ENCODE measurements around the gene MESP1. TPM values are rescaled to one million over a fixed set of nuclear protein-coding genes. Genes with fewer than 3 reads are reported as not detected.

The MESP1 gene
- polyA plus RNA-seq, 4 donors: 0.69 to 1.1 (median 0.97) TPM; not detected in 1

DNA sequence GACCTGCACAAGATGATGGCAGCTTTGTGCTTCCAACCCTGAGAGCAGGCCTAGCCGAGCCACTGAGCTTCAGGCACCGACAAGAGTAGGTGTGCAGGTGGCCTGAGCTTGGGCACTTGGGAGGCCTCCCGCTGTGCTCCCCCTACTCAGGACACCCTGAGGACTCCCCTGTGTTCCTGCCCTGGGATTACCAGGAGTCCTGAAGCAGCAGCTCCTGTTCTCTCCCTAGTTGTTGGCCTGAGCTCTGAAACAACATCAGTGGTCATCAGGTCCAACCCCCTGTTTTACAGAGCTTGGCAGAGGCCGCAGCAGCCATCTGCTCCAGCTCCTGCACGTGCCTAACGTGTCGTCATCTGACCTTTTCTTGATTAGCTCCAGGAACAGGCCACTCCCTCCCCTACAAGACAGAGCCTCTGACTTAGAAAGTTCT is 17.0 kb upstream of the MESP1 start:
- no peaks in the 10 kb centered on the region for H3K9me3 ChIP-seq (ENCODE audit: control insufficient read depth in 2 of 2, insufficient read depth in 1 of 2, low read depth in 1 of 2, low read length in 1 of 2)
- H3K27ac ChIP-seq (ENCODE audit: low read depth in 1 of 3, low read length in 2 of 3): no peak overlapping the region
- H3K36me3 ChIP-seq (ENCODE audit: control insufficient read depth in 3 of 3, insufficient read depth in 2 of 3, low read depth in 1 of 3, low read length in 3 of 3): no peaks in the 10 kb centered on the region
- peaks cover 0 to 17% (median 2%) of the 10 kb centered on the region in 3 donors for H3K4me1 ChIP-seq (ENCODE audit: control insufficient read depth in 3 of 3, insufficient read depth in 2 of 3, low read depth in 1 of 3, low read length in 2 of 3)
- H3K27me3 ChIP-seq (ENCODE audit: control insufficient read depth in 3 of 3, insufficient read depth in 3 of 3, low read length in 3 of 3): no peaks in the 10 kb centered on the region
- H3K4me3 ChIP-seq (ENCODE audit: low read depth in 1 of 3, low read length in 3 of 3): no peak overlapping the region
- peak in 1 of 2 donors; percentile 79 for DNase-seq
- no peak for FAIRE-seq
- 49 to 61% (median 52%) methylated on average over 7 of the region's 7 CpGs for WGBS, 3 donors

GRCh38 chr15:89767411-89767915 is 16.4 kb upstream of the MESP1 start:
- H3K27me3 ChIP-seq (ENCODE audit: control insufficient read depth in 3 of 3, insufficient read depth in 3 of 3, low read length in 3 of 3): no peaks in the 10 kb centered on the region
- no peak for DNase-seq
- no peak overlapping the region for H3K4me3 ChIP-seq (ENCODE audit: low read depth in 1 of 3, low read length in 3 of 3)
- 30 to 64% (median 37%) methylated on average over 7 to 8 of the region's 8 CpGs for WGBS, 3 donors
- FAIRE-seq: no peak
- H3K9me3 ChIP-seq (ENCODE audit: control insufficient read depth in 2 of 2, insufficient read depth in 1 of 2, low read depth in 1 of 2, low read length in 1 of 2): no peaks in the 10 kb centered on the region
- H3K27ac ChIP-seq (ENCODE audit: low read depth in 1 of 3, low read length in 2 of 3): no peak overlapping the region
- peaks cover 0 to 17% (median 2%) of the 10 kb centered on the region in 3 donors for H3K4me1 ChIP-seq (ENCODE audit: control insufficient read depth in 3 of 3, insufficient read depth in 2 of 3, low read depth in 1 of 3, low read length in 2 of 3)
- no peaks in the 10 kb centered on the region for H3K36me3 ChIP-seq (ENCODE audit: control insufficient read depth in 3 of 3, insufficient read depth in 2 of 3, low read depth in 1 of 3, low read length in 3 of 3)

- H3K27ac ChIP-seq (ENCODE audit: low read depth in 1 of 3, low read length in 2 of 3): no peak overlapping the region
- DNase-seq: no peak
- no peaks in the 10 kb centered on the region for H3K27me3 ChIP-seq (ENCODE audit: control insufficient read depth in 3 of 3, insufficient read depth in 3 of 3, low read length in 3 of 3)
- 86 to 87% (median 86%) methylated on average over 16 of the region's 16 CpGs for WGBS, 3 donors
- no peak overlapping the region for H3K4me3 ChIP-seq (ENCODE audit: low read depth in 1 of 3, low read length in 3 of 3)
- no peaks in the 10 kb centered on the region for H3K9me3 ChIP-seq (ENCODE audit: control insufficient read depth in 2 of 2, insufficient read depth in 1 of 2, low read depth in 1 of 2, low read length in 1 of 2)
- no peak for FAIRE-seq
- H3K4me1 ChIP-seq (ENCODE audit: control insufficient read depth in 3 of 3, insufficient read depth in 2 of 3, low read depth in 1 of 3, low read length in 2 of 3): peaks cover 0 to 22% (median 2%) of the 10 kb centered on the region in 3 donors
- H3K36me3 ChIP-seq (ENCODE audit: control insufficient read depth in 3 of 3, insufficient read depth in 2 of 3, low read depth in 1 of 3, low read length in 3 of 3): no peaks in the 10 kb centered on the region
Observed at GRCh38 chr15:89766357-89767311, 15.6 kb upstream of the MESP1 start.

DNA sequence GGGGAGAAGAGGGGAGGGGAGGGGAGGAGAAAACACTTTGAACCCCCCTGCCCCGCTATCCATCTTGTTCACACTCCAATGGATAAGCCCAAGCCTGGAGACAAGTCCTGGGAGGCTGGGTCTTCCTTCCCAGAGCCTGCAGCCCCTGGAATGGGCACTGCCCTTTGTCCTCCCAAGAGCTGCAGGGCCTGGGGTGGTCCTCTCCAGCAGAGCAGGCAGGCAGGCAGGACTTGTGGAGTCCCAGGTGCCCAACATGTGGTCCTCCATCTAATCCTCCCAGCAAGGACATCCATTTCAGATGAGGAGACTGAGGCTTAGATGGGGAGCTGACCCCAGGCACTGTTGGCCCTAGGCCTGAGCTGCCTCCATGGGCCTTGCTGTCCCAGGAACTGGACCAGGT is 14.6 kb upstream of the MESP1 start:
- Histone ChIP-seq H3K4me1 (ENCODE audit: control insufficient read depth in 3 of 3, insufficient read depth in 2 of 3, low read depth in 1 of 3, low read length in 2 of 3) (peaks cover 0 to 30% (median 4%) of the 10 kb centered on the region in 3 donors), H3K36me3 (ENCODE audit: control insufficient read depth in 3 of 3, insufficient read depth in 2 of 3, low read depth in 1 of 3, low read length in 3 of 3) (no peaks in the 10 kb centered on the region), H3K4me3 (ENCODE audit: low read depth in 1 of 3, low read length in 3 of 3) (no peak overlapping the region), H3K9me3 (ENCODE audit: control insufficient read depth in 2 of 2, insufficient read depth in 1 of 2, low read depth in 1 of 2, low read length in 1 of 2) (no peaks in the 10 kb centered on the region), H3K27me3 (ENCODE audit: control insufficient read depth in 3 of 3, insufficient read depth in 3 of 3, low read length in 3 of 3) (no peaks in the 10 kb centered on the region), H3K27ac (ENCODE audit: low read depth in 1 of 3, low read length in 2 of 3) (no peak overlapping the region)
- DNase-seq (no peak), FAIRE-seq (no peak)
- WGBS, 3 donors: 50 to 100% (median 83%) methylated on average over 1 of the region's 1 CpG

GRCh38 chr15:89761929-89762328 is 10.9 kb upstream of the MESP1 start:
- no peaks in the 10 kb centered on the region for H3K36me3 ChIP-seq (ENCODE audit: control insufficient read depth in 3 of 3, insufficient read depth in 2 of 3, low read depth in 1 of 3, low read length in 3 of 3)
- H3K27me3 ChIP-seq (ENCODE audit: control insufficient read depth in 3 of 3, insufficient read depth in 3 of 3, low read length in 3 of 3): no peaks in the 10 kb centered on the region
- H3K4me3 ChIP-seq (ENCODE audit: low read depth in 1 of 3, low read length in 3 of 3): no peak overlapping the region
- peaks cover 0 to 13% (median 2%) of the 10 kb centered on the region in 3 donors for H3K4me1 ChIP-seq (ENCODE audit: control insufficient read depth in 3 of 3, insufficient read depth in 2 of 3, low read depth in 1 of 3, low read length in 2 of 3)
- no peaks in the 10 kb centered on the region for H3K9me3 ChIP-seq (ENCODE audit: control insufficient read depth in 2 of 2, insufficient read depth in 1 of 2, low read depth in 1 of 2, low read length in 1 of 2)
- 34 to 75% (median 35%) methylated on average over 5 of the region's 5 CpGs for WGBS, 3 donors
- DNase-seq (peak; percentile 80 to 89), FAIRE-seq (no peak)
- peak overlapping the region; percentile 19 to 71 (median 47) for H3K27ac ChIP-seq (ENCODE audit: low read depth in 1 of 3, low read length in 2 of 3)

DNA sequence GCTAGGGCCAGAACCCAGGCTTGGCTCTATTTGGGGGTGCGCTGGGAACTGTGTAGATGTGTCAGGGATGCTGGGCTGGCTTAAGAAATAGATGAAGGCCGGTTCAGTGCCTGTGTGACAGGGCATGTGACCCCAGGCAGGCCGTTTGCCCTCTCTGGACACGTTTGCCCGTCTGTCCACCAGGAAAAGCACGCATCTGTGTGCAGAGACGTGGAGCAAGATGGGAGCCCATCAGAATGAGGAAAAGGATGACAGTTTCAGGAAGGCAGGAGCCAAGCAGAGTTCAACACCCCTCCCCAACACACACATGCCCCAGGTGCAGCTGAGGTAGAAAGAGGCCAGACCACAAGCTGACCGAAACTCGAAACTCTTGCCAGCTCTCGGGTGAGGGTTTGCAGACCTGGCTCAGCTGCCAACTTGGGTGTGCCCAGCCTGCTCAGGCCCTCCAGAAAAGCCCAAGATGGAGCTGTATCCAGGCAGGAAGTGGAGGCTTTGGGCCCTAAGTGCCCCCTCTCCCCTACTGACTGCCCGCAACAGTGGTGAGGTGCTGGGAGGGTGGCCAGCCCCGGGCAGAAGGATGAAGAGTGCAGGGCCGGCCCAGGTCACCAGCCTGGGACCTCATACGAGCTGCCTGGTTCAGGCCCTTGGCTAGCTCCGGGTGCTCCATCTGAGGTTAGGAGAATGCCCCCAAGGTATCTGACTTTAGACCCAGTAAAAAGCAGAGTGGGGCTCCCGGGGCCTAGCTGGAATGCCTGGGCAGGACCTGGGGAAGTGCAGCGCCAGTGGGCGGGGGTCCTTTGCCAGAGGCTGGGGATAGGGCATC is 10.2 kb upstream of the MESP1 start:
- peaks cover 0 to 13% (median 2%) of the 10 kb centered on the region in 3 donors for H3K4me1 ChIP-seq (ENCODE audit: control insufficient read depth in 3 of 3, insufficient read depth in 2 of 3, low read depth in 1 of 3, low read length in 2 of 3)
- no peaks in the 10 kb centered on the region for H3K36me3 ChIP-seq (ENCODE audit: control insufficient read depth in 3 of 3, insufficient read depth in 2 of 3, low read depth in 1 of 3, low read length in 3 of 3)
- DNase-seq (no peak), FAIRE-seq (no peak)
- H3K4me3 ChIP-seq (ENCODE audit: low read depth in 1 of 3, low read length in 3 of 3): no peak overlapping the region
- 51 to 66% (median 59%) methylated on average over 18 of the region's 18 CpGs for WGBS, 3 donors
- H3K27me3 ChIP-seq (ENCODE audit: control insufficient read depth in 3 of 3, insufficient read depth in 3 of 3, low read length in 3 of 3): no peaks in the 10 kb centered on the region
- H3K9me3 ChIP-seq (ENCODE audit: control insufficient read depth in 2 of 2, insufficient read depth in 1 of 2, low read depth in 1 of 2, low read length in 1 of 2): no peaks in the 10 kb centered on the region
- H3K27ac ChIP-seq (ENCODE audit: low read depth in 1 of 3, low read length in 2 of 3): peak overlapping the region; percentile 19 to 71 (median 47)

DNA sequence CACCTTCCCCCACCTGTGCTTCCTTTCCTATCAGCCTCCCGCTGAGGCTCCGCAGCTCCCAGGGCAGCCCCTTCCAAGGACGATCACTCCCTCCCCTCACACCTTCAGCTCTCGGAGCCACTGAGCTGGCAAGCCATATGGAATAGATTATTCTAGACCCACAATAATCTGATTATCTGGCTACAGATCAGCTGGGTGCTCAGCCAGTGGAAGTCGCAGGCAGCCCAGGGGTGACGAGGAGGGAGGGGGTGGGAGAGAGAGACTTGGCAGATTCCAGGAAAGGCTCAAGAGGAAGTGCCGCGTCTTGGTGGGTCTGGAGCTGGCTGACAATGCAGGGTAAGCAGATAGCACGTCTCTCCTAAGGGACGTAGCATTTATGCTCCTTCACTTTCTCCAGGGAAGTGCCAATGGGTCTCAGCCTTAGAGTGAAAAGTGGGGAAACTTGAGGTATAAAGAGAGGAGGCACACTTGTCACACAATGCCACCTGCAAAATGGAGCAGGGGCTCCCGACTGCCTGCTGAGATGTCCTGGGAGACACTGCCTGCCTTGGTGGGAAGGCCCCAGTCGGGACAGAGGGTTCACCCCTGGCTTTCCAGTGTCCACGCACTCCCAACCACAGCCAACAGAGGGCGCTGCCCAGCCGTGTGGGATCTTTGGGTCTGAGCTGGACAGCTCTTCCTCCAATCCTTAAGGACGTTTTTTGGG is 9.4 kb upstream of the MESP1 start:
- no peaks in the 10 kb centered on the region for H3K36me3 ChIP-seq (ENCODE audit: control insufficient read depth in 3 of 3, insufficient read depth in 2 of 3, low read depth in 1 of 3, low read length in 3 of 3)
- FAIRE-seq: no peak
- peaks cover 0 to 13% (median 2%) of the 10 kb centered on the region in 3 donors for H3K4me1 ChIP-seq (ENCODE audit: control insufficient read depth in 3 of 3, insufficient read depth in 2 of 3, low read depth in 1 of 3, low read length in 2 of 3)
- H3K27ac ChIP-seq (ENCODE audit: low read depth in 1 of 3, low read length in 2 of 3): peak overlapping the region in 1 of 3 donors; percentile 28
- no peak overlapping the region for H3K4me3 ChIP-seq (ENCODE audit: low read depth in 1 of 3, low read length in 3 of 3)
- no peaks in the 10 kb centered on the region for H3K9me3 ChIP-seq (ENCODE audit: control insufficient read depth in 2 of 2, insufficient read depth in 1 of 2, low read depth in 1 of 2, low read length in 1 of 2)
- H3K27me3 ChIP-seq (ENCODE audit: control insufficient read depth in 3 of 3, insufficient read depth in 3 of 3, low read length in 3 of 3): no peaks in the 10 kb centered on the region
- WGBS, 3 donors: 39 to 46% (median 45%) methylated on average over 16 of the region's 16 CpGs
- peak; percentile 83 to 86 for DNase-seq

GRCh38 chr15:89759835-89760234 is 8.8 kb upstream of the MESP1 start:
- WGBS, 3 donors: 89 to 96% (median 95%) methylated on average over 3 of the region's 3 CpGs
- H3K4me1 ChIP-seq (ENCODE audit: control insufficient read depth in 3 of 3, insufficient read depth in 2 of 3, low read depth in 1 of 3, low read length in 2 of 3): peaks cover 0 to 13% (median 2%) of the 10 kb centered on the region in 3 donors
- H3K27me3 ChIP-seq (ENCODE audit: control insufficient read depth in 3 of 3, insufficient read depth in 3 of 3, low read length in 3 of 3): no peaks in the 10 kb centered on the region
- no peaks in the 10 kb centered on the region for H3K9me3 ChIP-seq (ENCODE audit: control insufficient read depth in 2 of 2, insufficient read depth in 1 of 2, low read depth in 1 of 2, low read length in 1 of 2)
- H3K36me3 ChIP-seq (ENCODE audit: control insufficient read depth in 3 of 3, insufficient read depth in 2 of 3, low read depth in 1 of 3, low read length in 3 of 3): no peaks in the 10 kb centered on the region
- DNase-seq: no peak
- no peak overlapping the region for H3K4me3 ChIP-seq (ENCODE audit: low read depth in 1 of 3, low read length in 3 of 3)
- H3K27ac ChIP-seq (ENCODE audit: low read depth in 1 of 3, low read length in 2 of 3): no peak overlapping the region
- no peak for FAIRE-seq

Data from small intestine (tissue), 7 donors.